ENCODE results near the gene ZMIZ1.
A peak's percentile ranks its signal among the peaks of the same experiment; 100 is the strongest.

Gene ZMIZ1

GRCh38 chr10:79283616-79284015 lies 214.8 kb downstream of the ZMIZ1 start:
- H3K27ac ChIP-seq: no peak overlapping the region
- TF ChIP-seq CTCF (IDR thresholded peaks at IDR 0.05): no peak
- no peak for TF ChIP-seq ZFX (IDR thresholded peaks at IDR 0.05; ENCODE audit: borderline replicate concordance)

GRCh38 chr10:79284158-79284871 lies 215.5 kb downstream of the ZMIZ1 start:
- no peak overlapping the region for H3K27ac ChIP-seq
- TF ChIP-seq CTCF (IDR thresholded peaks at IDR 0.05): no peak
- no peak for TF ChIP-seq ZFX (IDR thresholded peaks at IDR 0.05; ENCODE audit: borderline replicate concordance)

- no peak overlapping the region for H3K27ac ChIP-seq
- TF ChIP-seq ZFX (IDR thresholded peaks at IDR 0.05; ENCODE audit: borderline replicate concordance): no peak
- no peak for TF ChIP-seq CTCF (IDR thresholded peaks at IDR 0.05)
These were observed 216.8 kb downstream of the ZMIZ1 start for GRCh38 chr10:79285315-79286197.

GRCh38 chr10:79286318-79286951 lies 217.7 kb downstream of the ZMIZ1 start:
- H3K27ac ChIP-seq: no peak overlapping the region
- TF ChIP-seq ZFX (IDR thresholded peaks at IDR 0.05; ENCODE audit: borderline replicate concordance): no peak

- H3K27ac ChIP-seq: no peak overlapping the region
- TF ChIP-seq ZFX (IDR thresholded peaks at IDR 0.05; ENCODE audit: borderline replicate concordance): no peak
- no peak for TF ChIP-seq CTCF (IDR thresholded peaks at IDR 0.05)
These were observed 219.4 kb downstream of the ZMIZ1 start for GRCh38 chr10:79287973-79288723.

- peak; percentile 2; the same call in 1 of the 2 replicates for TF ChIP-seq CTCF (IDR thresholded peaks at IDR 0.05)
- no peak for TF ChIP-seq ZFX (IDR thresholded peaks at IDR 0.05; ENCODE audit: borderline replicate concordance)
- no peak overlapping the region for H3K27ac ChIP-seq
These were observed 221.0 kb downstream of the ZMIZ1 start for GRCh38 chr10:79289801-79290200.
